ENCODE data around the gene ENTHD1.
"Not testable (repeated sequence)": the region's sequence is repeated elsewhere in the genome, so short reads cannot be mapped to it uniquely, and the experiment has no call there.

ENTHD1 gene

DNA sequence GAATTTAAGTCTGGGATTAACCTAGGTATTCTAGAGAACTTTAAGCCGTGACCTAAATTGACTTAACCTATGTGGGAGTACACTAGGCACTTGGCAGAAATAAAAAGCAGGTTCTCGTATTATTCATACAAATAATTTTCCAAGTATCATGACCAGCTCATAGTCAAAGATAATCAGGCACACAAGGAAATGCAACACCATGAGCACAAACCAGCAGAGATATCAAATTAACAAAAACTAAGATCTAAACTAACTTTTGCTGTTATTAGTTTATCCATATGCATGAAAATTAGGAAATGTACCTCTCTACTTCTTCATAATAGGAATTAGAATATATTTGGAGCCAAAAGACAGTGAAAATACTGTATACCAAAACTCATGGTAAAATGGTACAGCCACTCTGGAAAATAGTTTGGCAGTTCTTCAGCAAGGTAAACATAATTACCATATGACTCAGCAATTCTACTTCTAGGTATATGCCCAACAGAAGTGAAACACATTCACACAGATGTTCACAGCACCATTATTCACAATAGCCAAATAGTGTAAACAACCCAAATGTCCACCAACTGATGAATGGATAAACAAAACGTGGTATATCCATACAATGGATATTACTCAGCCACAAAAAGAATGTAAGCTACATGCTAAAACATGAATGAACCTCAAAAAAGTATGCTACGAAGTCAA, 154.1 kb downstream of the ENTHD1 start:
- no peak for DNase-seq
- peaks cover 0 to 26% of the 10 kb centered on the region in 2 donors for H3K27me3 ChIP-seq
- no peaks in the 10 kb centered on the region for H3K4me1 ChIP-seq
- H3K36me3 ChIP-seq, result no peaks in the 10 kb centered on the region
- no peak overlapping the region for H3K27ac ChIP-seq
- no peaks in the 10 kb centered on the region for H3K9me3 ChIP-seq
- TF ChIP-seq CTCF (IDR thresholded peaks at IDR 0.05), result no peak
- intact Hi-C loops (cut with DNase I; ENCODE audit: low total_unique reads), result no loop called here
- H3K4me3 ChIP-seq, result no peak overlapping the region

DNA sequence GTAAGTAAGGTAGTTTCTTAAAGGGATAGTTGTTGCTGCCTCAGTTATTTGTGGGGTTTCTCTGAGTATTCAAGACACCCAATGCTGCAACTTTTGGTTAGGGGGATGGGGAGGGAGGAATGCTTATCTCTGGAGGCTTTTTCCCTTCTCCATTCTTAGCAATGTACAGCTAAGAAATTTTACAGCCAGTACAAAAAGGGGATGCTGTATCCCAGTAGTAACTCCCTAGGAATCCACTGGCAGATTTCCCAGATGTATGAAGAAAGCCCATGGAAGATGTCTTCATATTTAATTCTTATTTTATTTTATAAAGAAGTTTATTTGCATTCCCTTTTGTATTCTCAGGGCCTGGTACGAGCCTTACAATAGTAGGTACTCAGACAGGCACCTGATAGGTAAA, 154.8 kb downstream of the ENTHD1 start:
- H3K4me1 ChIP-seq, result no peaks in the 10 kb centered on the region

DNA sequence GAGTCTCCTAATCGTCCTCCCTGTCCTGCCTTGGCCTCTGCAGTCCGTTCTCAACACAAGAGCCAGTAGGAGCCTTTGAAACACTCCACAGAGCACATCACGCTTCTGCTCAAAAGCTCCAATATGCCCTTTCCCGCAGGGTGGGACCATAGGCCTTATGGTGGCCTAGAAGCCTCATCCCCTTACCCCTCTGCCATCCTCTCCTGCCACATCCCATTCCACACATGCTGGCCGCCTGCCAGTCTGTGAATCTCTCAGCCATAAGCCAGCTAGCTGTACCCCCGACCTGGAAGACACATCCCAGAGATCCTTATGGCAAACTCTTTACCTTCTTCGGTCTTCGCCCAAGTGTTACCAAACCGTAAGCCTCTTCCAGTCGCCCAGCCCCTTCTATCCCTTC, 157.8 kb downstream of the ENTHD1 start:
- Histone ChIP-seq H3K4me3 (no peak overlapping the region), H3K36me3 (no peaks in the 10 kb centered on the region), H3K9me3 (no peaks in the 10 kb centered on the region), H3K27me3 (peaks cover 0 to 34% of the 10 kb centered on the region in 2 donors), H3K27ac (no peak overlapping the region), H3K4me1 (no peaks in the 10 kb centered on the region)
- DNase-seq, result no peak
- TF ChIP-seq CTCF (IDR thresholded peaks at IDR 0.05), result no peak
- intact Hi-C loops (cut with DNase I; ENCODE audit: low total_unique reads), result no loop called here

More for the DNA sequence above, 154.8 kb downstream of the ENTHD1 start:
- DNase-seq, result no peak
- peaks cover 0 to 27% of the 10 kb centered on the region in 2 donors for H3K27me3 ChIP-seq
- no peaks in the 10 kb centered on the region for H3K9me3 ChIP-seq
- intact Hi-C loops (cut with DNase I; ENCODE audit: low total_unique reads), result no loop called here
- no peaks in the 10 kb centered on the region for H3K36me3 ChIP-seq
- H3K4me3 ChIP-seq, result no peak overlapping the region
- H3K27ac ChIP-seq, result no peak overlapping the region
- no peak for TF ChIP-seq CTCF (IDR thresholded peaks at IDR 0.05)

GRCh38 chr22:39734866-39735265, 158.7 kb downstream of the ENTHD1 start:
- Histone ChIP-seq H3K36me3 (no peaks in the 10 kb centered on the region), H3K9me3 (no peaks in the 10 kb centered on the region), H3K27me3 (peaks cover 0 to 34% of the 10 kb centered on the region in 2 donors), H3K4me1 (no peaks in the 10 kb centered on the region), H3K27ac (no peak overlapping the region), H3K4me3 (no peak overlapping the region)
- no peak for TF ChIP-seq CTCF (IDR thresholded peaks at IDR 0.05)
- DNase-seq, result no peak
- intact Hi-C loops (cut with DNase I; ENCODE audit: low total_unique reads), result no loop called here

- DNase-seq; H3K4me1 ChIP-seq; H3K27ac ChIP-seq; H3K4me3 ChIP-seq; H3K9me3 ChIP-seq; H3K36me3 ChIP-seq; intact Hi-C loops (cut with DNase I; ENCODE audit: low total_unique reads): not testable (repeated sequence)
- H3K27me3 ChIP-seq, result peaks cover 0 to 42% of the 10 kb centered on the region in 2 donors
These were observed 159.5 kb downstream of the ENTHD1 start for GRCh38 chr22:39734046-39734445.

DNA sequence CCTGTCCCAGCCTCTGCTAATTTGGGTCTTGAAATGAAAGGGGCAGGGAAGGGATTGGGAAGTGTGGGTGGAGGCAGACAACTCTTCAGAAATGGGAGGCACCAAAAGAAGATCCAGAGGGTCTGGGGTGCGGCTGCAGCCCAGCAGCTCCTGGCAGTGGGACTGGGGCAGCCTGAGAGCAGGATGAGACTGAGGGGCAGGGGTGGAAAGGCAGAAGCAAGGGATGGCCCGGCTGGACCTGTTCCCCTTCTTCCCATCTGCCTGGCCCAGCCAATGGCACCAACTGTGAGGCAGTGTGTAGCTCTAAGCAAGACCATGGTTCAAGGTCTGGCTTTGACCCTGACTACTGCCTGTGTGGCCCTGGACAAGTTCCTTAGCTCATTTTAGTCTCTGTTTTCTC, 160.4 kb downstream of the ENTHD1 start:
- Histone ChIP-seq H3K4me3 (no peak overlapping the region), H3K9me3 (no peaks in the 10 kb centered on the region), H3K36me3 (no peaks in the 10 kb centered on the region), H3K4me1 (no peaks in the 10 kb centered on the region), H3K27me3 (peaks cover 0 to 46% of the 10 kb centered on the region in 2 donors), H3K27ac (no peak overlapping the region)
- no peak for DNase-seq
- no peak for TF ChIP-seq CTCF (IDR thresholded peaks at IDR 0.05)
- intact Hi-C loops (cut with DNase I; ENCODE audit: low total_unique reads), result no loop called here

All from tibial artery (tissue), 4 donors.